ENCODE measurements around the gene MTARC1.

The MTARC1 gene

GRCh38 chr1:220770245-220770913 is 16.3 kb upstream of the MTARC1 start:
- no peak for ATAC-seq
- no peak for DNase-seq

GRCh38 chr1:220772846-220773245 is 13.9 kb upstream of the MTARC1 start:
- no peak for DNase-seq
- no peak for ATAC-seq

- ATAC-seq (no peak), DNase-seq (peak; percentile 59)
Observed at GRCh38 chr1:220775240-220775853, 11.4 kb upstream of the MTARC1 start.

- ATAC-seq = no peak
Observed at GRCh38 chr1:220776254-220776653, 10.5 kb upstream of the MTARC1 start.

GRCh38 chr1:220776720-220777326 is 9.9 kb upstream of the MTARC1 start:
- DNase-seq = peak; percentile 83
- peak; percentile 82 for ATAC-seq

More at GRCh38 chr1:220776254-220776653, 10.5 kb upstream of the MTARC1 start:
- no peak for DNase-seq

- ATAC-seq = no peak
- no peak for DNase-seq
Observed at GRCh38 chr1:220783453-220783852, 3.3 kb upstream of the MTARC1 start.

- no peak for DNase-seq
- no peak for ATAC-seq
Observed at GRCh38 chr1:220784751-220785150, 2.0 kb upstream of the MTARC1 start.

- no peak for DNase-seq
- no peak for ATAC-seq
Observed at GRCh38 chr1:220785166-220786056, 1.3 kb upstream of the MTARC1 start.

- no peak for DNase-seq
- ATAC-seq = peak; percentile 6
Observed at GRCh38 chr1:220786057-220786336, 716 bp upstream of the MTARC1 start.

- ATAC-seq = peak; percentile 35
- no peak for DNase-seq
Observed at GRCh38 chr1:220787069-220787619, 431 bp downstream of the MTARC1 start.

GRCh38 chr1:220788900-220789299 is 2.2 kb downstream of the MTARC1 start:
- no peak for ATAC-seq

GRCh38 chr1:220789532-220790147 is 2.9 kb downstream of the MTARC1 start:
- DNase-seq = no peak
- ATAC-seq = no peak

More at GRCh38 chr1:220788900-220789299, 2.2 kb downstream of the MTARC1 start:
- no peak for DNase-seq

GRCh38 chr1:220791285-220791684 is 4.6 kb downstream of the MTARC1 start:
- DNase-seq (no peak), ATAC-seq (no peak)

- ATAC-seq = no peak
- DNase-seq = no peak
Observed at GRCh38 chr1:220791956-220792355, 5.2 kb downstream of the MTARC1 start.

GRCh38 chr1:220796530-220796929 is 9.8 kb downstream of the MTARC1 start:
- DNase-seq = no peak
- no peak for ATAC-seq

GRCh38 chr1:220797044-220797443 is 10.3 kb downstream of the MTARC1 start:
- no peak for DNase-seq
- no peak for ATAC-seq

- ATAC-seq (no peak), DNase-seq (no peak)
Observed at GRCh38 chr1:220797553-220797952, 10.8 kb downstream of the MTARC1 start.

GRCh38 chr1:220798338-220798737 is 11.6 kb downstream of the MTARC1 start:
- ATAC-seq = no peak
- DNase-seq = no peak

GRCh38 chr1:220800262-220800661 is 13.5 kb downstream of the MTARC1 start:
- ATAC-seq = no peak
- no peak for DNase-seq

GRCh38 chr1:220803401-220804201 is 16.9 kb downstream of the MTARC1 start:
- DNase-seq (peak; percentile 15), ATAC-seq (no peak)

GRCh38 chr1:220804202-220804586 is 17.5 kb downstream of the MTARC1 start:
- DNase-seq (no peak), ATAC-seq (no peak)
